CD14-positive monocyte (primary cell): Measurements from ENCODE around the gene MRTFA. TPM values are rescaled to one million over a fixed set of nuclear protein-coding genes. Genes with fewer than 3 reads are reported as not detected.

ENCODE experiments used
- DNase-seq, 3 donors: peaks; one replicate each; pipeline ENCODE4 v3.0.0-alpha.2; 2011 to 2022
- H2AFZ ChIP-seq: 2 replicates; pipeline ENCODE4 v1.6.0; 2012; ENCODE audit warnings: mild to moderate bottlenecking, low read depth, low read length, inconsistent platforms; ENCODE audit not compliant: insufficient read depth, poor library complexity, severe bottlenecking
- H3K27ac ChIP-seq, 2 donors: 1 replicate in 1 of 2; 2 replicates in 1 of 2; pipeline ENCODE4 v1.5.1; 2012 to 2013; ENCODE audit warnings: low read length in 2 of 2, control low read depth in 1 of 2, inconsistent platforms in 1 of 2, low read depth in 1 of 2, mild to moderate bottlenecking in 1 of 2
- H3K27me3 ChIP-seq, 2 donors: one replicate each; pipeline versions ENCODE4 v1.6.0 to v1.6.1; 2011 to 2013; ENCODE audit warnings: low read length in 2 of 2; ENCODE audit not compliant: control insufficient read depth in 2 of 2, insufficient read depth in 2 of 2
- H3K36me3 ChIP-seq, 2 donors: replicated peaks in 1 of 2; 1 replicate in 1 of 2; 2 replicates in 1 of 2; pipeline versions ENCODE4 v1.5.1 to v1.6.1; 2012 to 2013; ENCODE audit warnings: low read length in 2 of 2, control low read depth in 1 of 2, inconsistent platforms in 1 of 2, mild to moderate bottlenecking in 1 of 2; ENCODE audit not compliant: insufficient read depth in 2 of 2, control insufficient read depth in 1 of 2
- H3K4me1 ChIP-seq, 2 donors: 1 replicate in 1 of 2; 2 replicates in 1 of 2; pipeline versions ENCODE4 v1.5.1 to v1.6.1; 2012 to 2013; ENCODE audit warnings: low read length in 2 of 2, control low read depth in 1 of 2, inconsistent platforms in 1 of 2, mild to moderate bottlenecking in 1 of 2, moderate library complexity in 1 of 2; ENCODE audit not compliant: insufficient read depth in 2 of 2, control insufficient read depth in 1 of 2
- H3K4me2 ChIP-seq: replicated peaks from 2 replicates; pipeline ENCODE3; 2012; ENCODE audit warnings: low read length, moderate library complexity, mild to moderate bottlenecking; ENCODE audit not compliant: poor library complexity, severe bottlenecking; ENCODE audit errors: extremely low read depth
- H3K4me3 ChIP-seq, 3 experiments: fragments of 200-600 bp in 1 of 3; sonication (generic) in 1 of 3; replicated peaks in 1 of 3; 1 replicate in 2 of 3; 2 replicates in 1 of 3; pipeline ENCODE4 v1.5.1; 2011 to 2013; ENCODE audit warnings: low read length in 3 of 3, mild to moderate bottlenecking in 3 of 3, control low read depth in 2 of 3, low read depth in 2 of 3, inconsistent platforms in 1 of 3, moderate library complexity in 1 of 3
- H3K79me2 ChIP-seq: 2 replicates; pipeline ENCODE4 v1.6.0; 2012; ENCODE audit warnings: mild to moderate bottlenecking, control low read depth, inconsistent platforms, low read length, moderate library complexity; ENCODE audit not compliant: insufficient read depth
- H3K9ac ChIP-seq: 2 replicates; pipeline ENCODE4 v1.6.0; 2017; ENCODE audit warnings: low read length, mild to moderate bottlenecking; ENCODE audit not compliant: insufficient read depth, poor library complexity, severe bottlenecking
- H3K9me3 ChIP-seq, 2 donors: replicated peaks in 1 of 2; 1 replicate in 1 of 2; 2 replicates in 1 of 2; pipeline versions ENCODE4 v1.5.1 to v1.6.1; 2012 to 2013; ENCODE audit warnings: low read length in 2 of 2, control low read depth in 1 of 2; ENCODE audit not compliant: control insufficient read depth in 1 of 2, insufficient read depth in 1 of 2
- H4K20me1 ChIP-seq: 2 replicates; pipeline ENCODE4 v1.6.0; 2012; ENCODE audit warnings: mild to moderate bottlenecking, low read length, control low read depth, moderate library complexity; ENCODE audit not compliant: insufficient read depth
- H3K27ac Mint-ChIP-seq, 7 donors: one replicate each; pipeline ENCODE4 v1.8.0; 2020; ENCODE audit warnings: mild to moderate bottlenecking in 7 of 7, mixed read lengths in 7 of 7, moderate library complexity in 6 of 7, inconsistent platforms in 2 of 7
- H3K27me3 Mint-ChIP-seq, 3 donors: one replicate each; pipeline ENCODE4 v1.8.0; 2021 to 2022; ENCODE audit warnings: low read depth in 3 of 3, mild to moderate bottlenecking in 3 of 3, mixed read lengths in 3 of 3, moderate library complexity in 3 of 3, inconsistent platforms in 1 of 3
- H3K36me3 Mint-ChIP-seq, 2 donors: one replicate each; pipeline ENCODE4 v1.8.0; 2020; ENCODE audit warnings: mixed read lengths in 2 of 2, inconsistent platforms in 1 of 2, mild to moderate bottlenecking in 1 of 2
- H3K4me1 Mint-ChIP-seq: one replicate; pipeline ENCODE4 v1.8.0; 2020; ENCODE audit warnings: mild to moderate bottlenecking, mixed read lengths
- H3K4me3 Mint-ChIP-seq, 2 donors: one replicate each; pipeline ENCODE4 v1.8.0; 2020; ENCODE audit warnings: mild to moderate bottlenecking in 2 of 2, mixed read lengths in 2 of 2, moderate library complexity in 1 of 2
- H3K9me3 Mint-ChIP-seq, 7 donors: one replicate each; pipeline ENCODE4 v1.8.0; 2020 to 2022; ENCODE audit warnings: mixed read lengths in 7 of 7, mild to moderate bottlenecking in 6 of 7, moderate library complexity in 6 of 7, inconsistent platforms in 2 of 7
- WGBS: methylation state at CpG from one replicate; pipeline ENCODE4 v1.1.5; 2013; ENCODE audit warnings: missing lambda C conversion rate; ENCODE audit not compliant: insufficient coverage; 5-methylcytosine and 5-hydroxymethylcytosine counted together
- intact Hi-C, 2 donors: fragments of 100-400 bp; cut with micrococcal nuclease; formaldehyde crosslinking; loops; one replicate each; pipeline versions ENCODE4 v1.15.0 to v1.15.1; 2023
- polyA plus RNA-seq, 3 donors: library from polyadenylated mRNA; depleted of rRNA in 1 of 3; unstranded in 2 of 3; stranded (reverse) in 1 of 3; fragments of 300-500 nt in 2 of 3; fragments of >200 nt in 1 of 3; fragmentation: Illumina TruSeq in 2 of 3; gene quantifications; 1 replicate in 2 of 3; 2 replicates in 1 of 3; pipeline ENCODE4 v1.2.3, GENCODE V29; 2012 to 2021
- TF ChIP-seq, protein P1 (sequence below): fragments of 200-600 bp; IDR thresholded peaks from one replicate; pipeline ENCODE4 v1.8.0; 2022; ENCODE audit warnings: antibody characterized with exemption, mild to moderate bottlenecking

The MRTFA gene
- polyA plus RNA-seq, 3 donors, result 14.1 to 33.8 (median 18.9) TPM

- Mint-ChIP-seq H3K27me3 (no peaks in the 10 kb centered on the region), H3K36me3 (peaks cover 6 to 13% of the 10 kb centered on the region in 2 donors), H3K27ac (peak overlapping the region; percentile 79 to 90 (median 85)), H3K4me3 (peak overlapping the region in 1 of 2 donors; percentile 46), H3K9me3 (no peaks in the 10 kb centered on the region), H3K4me1 (peaks cover 49% of the 10 kb centered on the region)
- no peaks in the 10 kb centered on the region for H3K9me3 ChIP-seq
- WGBS, result 75% methylated on average over 7 of the region's 12 CpGs
- TF ChIP-seq, protein P1, sequence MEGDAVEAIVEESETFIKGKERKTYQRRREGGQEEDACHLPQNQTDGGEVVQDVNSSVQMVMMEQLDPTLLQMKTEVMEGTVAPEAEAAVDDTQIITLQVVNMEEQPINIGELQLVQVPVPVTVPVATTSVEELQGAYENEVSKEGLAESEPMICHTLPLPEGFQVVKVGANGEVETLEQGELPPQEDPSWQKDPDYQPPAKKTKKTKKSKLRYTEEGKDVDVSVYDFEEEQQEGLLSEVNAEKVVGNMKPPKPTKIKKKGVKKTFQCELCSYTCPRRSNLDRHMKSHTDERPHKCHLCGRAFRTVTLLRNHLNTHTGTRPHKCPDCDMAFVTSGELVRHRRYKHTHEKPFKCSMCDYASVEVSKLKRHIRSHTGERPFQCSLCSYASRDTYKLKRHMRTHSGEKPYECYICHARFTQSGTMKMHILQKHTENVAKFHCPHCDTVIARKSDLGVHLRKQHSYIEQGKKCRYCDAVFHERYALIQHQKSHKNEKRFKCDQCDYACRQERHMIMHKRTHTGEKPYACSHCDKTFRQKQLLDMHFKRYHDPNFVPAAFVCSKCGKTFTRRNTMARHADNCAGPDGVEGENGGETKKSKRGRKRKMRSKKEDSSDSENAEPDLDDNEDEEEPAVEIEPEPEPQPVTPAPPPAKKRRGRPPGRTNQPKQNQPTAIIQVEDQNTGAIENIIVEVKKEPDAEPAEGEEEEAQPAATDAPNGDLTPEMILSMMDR, result no peak
- no peaks in the 10 kb centered on the region for H3K27me3 ChIP-seq
- H3K4me2 ChIP-seq, result peak overlapping the region; percentile 36
- intact Hi-C loops, result loop anchor here in 1 of 2 donors (2.0 kb wide), 1 partner anchor 49 kb away; no protein-coding TSS in a partner anchor
- peak overlapping the region; percentile 36 to 75 for H3K27ac ChIP-seq
- peaks cover 86% of the 10 kb centered on the region for H3K79me2 ChIP-seq
- no peaks in the 10 kb centered on the region for H3K36me3 ChIP-seq
- H3K4me3 ChIP-seq, result peak overlapping the region in 1 of 3 experiments; percentile 3
- peaks cover 42 to 53% of the 10 kb centered on the region in 2 donors for H3K4me1 ChIP-seq
- H2AFZ ChIP-seq, result no peak overlapping the region
- peak in 1 of 3 donors; percentile 62 for DNase-seq
- H3K9ac ChIP-seq, result peak overlapping the region; percentile 22
- peaks cover 11% of the 10 kb centered on the region for H4K20me1 ChIP-seq
Measured at GRCh38 chr22:40485813-40486667, 150.5 kb downstream of the MRTFA start.

GRCh38 chr22:40484906-40485669, 151.4 kb downstream of the MRTFA start:
- Histone ChIP-seq H3K27ac (peak overlapping the region in 1 of 2 donors; percentile 75), H3K79me2 (peaks cover 86% of the 10 kb centered on the region), H3K9ac (no peak overlapping the region), H4K20me1 (peaks cover 15% of the 10 kb centered on the region), H3K4me3 (no peak overlapping the region), H3K4me2 (no peak overlapping the region), H3K36me3 (no peaks in the 10 kb centered on the region), H3K9me3 (no peaks in the 10 kb centered on the region), H2AFZ (no peak overlapping the region), H3K27me3 (no peaks in the 10 kb centered on the region), H3K4me1 (peaks cover 45 to 53% of the 10 kb centered on the region in 2 donors)
- H3K9me3 Mint-ChIP-seq, result no peaks in the 10 kb centered on the region
- H3K27ac Mint-ChIP-seq, result peak overlapping the region in 4 of 7 donors; percentile 74 to 82 (median 76)
- H3K27me3 Mint-ChIP-seq, result no peaks in the 10 kb centered on the region
- peaks cover 5 to 13% of the 10 kb centered on the region in 2 donors for H3K36me3 Mint-ChIP-seq
- 21% methylated on average over 2 of the region's 7 CpGs for WGBS
- TF ChIP-seq, protein P1, result no peak
- peaks cover 50% of the 10 kb centered on the region for H3K4me1 Mint-ChIP-seq
- intact Hi-C loops, result no loop called here
- no peak overlapping the region for H3K4me3 Mint-ChIP-seq
- no peak for DNase-seq
